BLaER1 treated with 17β-estradiol and CSF1 and Interleukin-3, amounts not matched to agents 10 nM and 100 nM (cell line): ENCODE measurements around the gene FNIP2.
"Not testable (repeated sequence)": the region's sequence is repeated elsewhere in the genome, so short reads cannot be mapped to it uniquely, and the experiment has no call there.

Experiments
- H3K27ac ChIP-seq, 11 experiments: shearing (Covaris generic); formaldehyde crosslinking; 2 replicates each; pipeline ENCODE4 v1.8.1; 2022
- H3K27me3 ChIP-seq, 11 experiments: shearing (Covaris generic); formaldehyde crosslinking; 2 replicates each; pipeline ENCODE4 v1.8.1; 2022
- H3K36me3 ChIP-seq, 11 experiments: shearing (Covaris generic); formaldehyde crosslinking; 2 replicates each; pipeline ENCODE4 v1.8.1; 2022
- H3K4me1 ChIP-seq, 10 experiments: shearing (Covaris generic); formaldehyde crosslinking; 2 replicates each; pipeline ENCODE4 v1.8.1; 2022
- H3K4me2 ChIP-seq, 11 experiments: shearing (Covaris generic); formaldehyde crosslinking; 2 replicates each; pipeline ENCODE4 v1.8.1; 2022
- H3K4me3 ChIP-seq, 10 experiments: shearing (Covaris generic); formaldehyde crosslinking; 2 replicates each; pipeline ENCODE4 v1.8.1; 2022
- H3K9ac ChIP-seq, 11 experiments: shearing (Covaris generic); formaldehyde crosslinking; 2 replicates each; pipeline ENCODE4 v1.8.1; 2022
- H3K9me3 ChIP-seq, 11 experiments: shearing (Covaris generic); formaldehyde crosslinking; replicated peaks in 1 of 11; 2 replicates each; pipeline ENCODE4 v1.8.1; 2022
- H4K20me1 ChIP-seq, 11 experiments: shearing (Covaris generic); formaldehyde crosslinking; 2 replicates each; pipeline ENCODE4 v1.8.1; 2022
- Cebpa-rat ChIP-seq, 11 experiments: shearing (Covaris generic); IDR thresholded peaks; 2 replicates each; pipeline ENCODE4 v1.8.1; 2022

FNIP2 gene

DNA sequence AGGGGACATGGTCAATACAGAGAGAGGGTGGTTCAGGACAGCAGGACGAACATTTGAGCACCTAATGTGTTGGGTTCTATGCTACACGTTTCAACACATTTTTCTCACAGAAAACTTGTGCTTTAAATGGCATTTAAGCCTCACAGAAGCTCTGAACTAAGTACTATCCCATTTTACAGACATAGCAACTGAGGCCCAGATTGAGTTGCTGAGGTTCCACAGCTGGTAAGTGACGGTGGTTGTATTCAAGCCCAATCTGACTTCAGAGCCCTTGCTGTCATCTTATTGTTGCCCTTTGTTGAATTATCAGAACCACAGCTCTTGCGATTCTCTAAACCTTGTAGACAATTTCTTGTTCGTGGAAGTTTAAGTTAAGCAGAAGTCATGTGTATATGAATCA lies 116.7 kb downstream of the FNIP2 start:
- no peak overlapping the region for H3K9ac ChIP-seq
- no peak overlapping the region for H3K4me2 ChIP-seq
- H3K27ac ChIP-seq, result no peak overlapping the region
- no peaks in the 10 kb centered on the region for H3K27me3 ChIP-seq
- peaks cover 8 to 17% (median 16%) of the 10 kb centered on the region in 11 experiments; a peak in 20 of 22 replicates for H3K9me3 ChIP-seq
- H3K4me3 ChIP-seq, result no peak overlapping the region
- H3K4me1 ChIP-seq, result peaks cover 0 to 6% (median 0%) of the 10 kb centered on the region in 10 experiments; a peak in 1 of 20 replicates
- peaks cover 0 to 73% (median 0%) of the 10 kb centered on the region in 11 experiments; a peak in 3 of 22 replicates for H4K20me1 ChIP-seq
- no peak for TF ChIP-seq Cebpa-rat (IDR thresholded peaks at IDR 0.05)
- peaks cover 3 to 93% (median 21%) of the 10 kb centered on the region in 11 experiments; a peak in 17 of 22 replicates for H3K36me3 ChIP-seq

DNA sequence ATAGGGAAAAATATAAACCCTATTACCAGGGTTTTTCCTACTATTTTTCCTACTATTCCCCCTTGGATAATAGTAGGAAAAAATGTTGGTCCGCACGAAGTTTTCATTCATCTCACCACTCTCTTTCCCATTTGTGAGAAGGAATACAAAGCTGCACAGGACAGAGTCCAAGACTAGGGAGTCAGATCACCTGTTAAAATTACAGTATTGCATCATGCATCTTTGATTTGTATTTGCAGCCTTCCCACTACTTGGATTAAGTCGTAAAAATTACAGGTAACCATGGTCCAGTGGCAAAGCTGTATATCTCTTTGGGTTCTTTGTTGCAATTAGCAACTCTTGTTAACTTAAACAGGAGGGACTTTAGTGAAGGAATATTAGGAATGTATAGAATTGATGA lies 121.5 kb downstream of the FNIP2 start:
- TF ChIP-seq Cebpa-rat (IDR thresholded peaks at IDR 0.05), result 0 out of 22 replicates have a peak, but pooled peaks of 1 of the 11 experiments have one; percentile 22
- Histone ChIP-seq H3K4me3 (no peak overlapping the region), H3K9me3 (no peaks in the 10 kb centered on the region), H3K27ac (no peak overlapping the region), H3K4me1 (no peaks in the 10 kb centered on the region), H3K36me3 (peaks cover 12 to 99% (median 23%) of the 10 kb centered on the region in 11 experiments; a peak in 18 of 22 replicates), H3K4me2 (no peak overlapping the region), H4K20me1 (peaks cover 0 to 97% (median 0%) of the 10 kb centered on the region in 11 experiments; a peak in 3 of 22 replicates), H3K9ac (no peak overlapping the region), H3K27me3 (no peaks in the 10 kb centered on the region)

DNA sequence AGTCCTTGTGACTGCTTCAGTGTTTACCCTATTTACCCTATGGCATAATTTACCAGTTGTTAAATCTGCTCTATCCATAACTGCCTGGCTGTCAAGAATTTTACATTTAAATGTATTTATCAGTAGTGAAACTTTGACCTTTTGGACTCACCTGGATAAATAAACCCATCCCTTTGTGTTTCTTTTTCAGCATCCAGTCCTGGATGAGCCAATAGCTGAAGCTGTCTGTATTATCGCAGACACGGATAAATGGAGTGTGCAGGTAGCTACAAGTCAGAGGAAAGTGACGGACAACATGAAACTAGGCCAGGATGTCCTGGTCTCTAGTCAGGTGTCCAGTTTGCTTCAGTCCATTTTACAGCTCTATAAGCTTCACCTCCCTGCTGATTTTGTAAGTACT lies 122.4 kb downstream of the FNIP2 start:
- peaks cover 0 to 97% (median 0%) of the 10 kb centered on the region in 11 experiments; a peak in 3 of 22 replicates for H4K20me1 ChIP-seq
- TF ChIP-seq Cebpa-rat (IDR thresholded peaks at IDR 0.05), result no peak
- no peaks in the 10 kb centered on the region for H3K9me3 ChIP-seq

DNA sequence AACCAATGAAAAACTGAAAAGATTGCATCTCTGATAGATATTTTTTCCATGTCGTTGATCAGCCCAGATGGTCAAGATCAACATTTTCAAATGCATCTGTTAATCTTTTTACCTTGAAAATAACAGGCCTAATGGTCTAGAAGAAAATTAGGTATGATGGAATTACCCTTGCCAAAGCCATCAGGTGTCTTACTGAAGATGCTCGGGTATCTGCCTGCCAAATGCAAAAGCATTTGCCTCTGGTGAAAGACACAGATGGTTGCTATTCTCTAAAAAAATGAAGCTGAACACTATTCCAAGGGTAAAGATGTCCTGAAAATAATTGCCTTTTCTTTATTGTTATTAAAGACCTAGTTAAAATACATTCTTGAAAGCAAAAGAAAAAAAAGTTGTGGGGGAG lies 126.0 kb downstream of the FNIP2 start:
- Histone ChIP-seq H3K36me3 (peaks cover 12 to 97% (median 24%) of the 10 kb centered on the region in 11 experiments; a peak in 17 of 22 replicates), H3K4me1 (peaks cover 0 to 10% (median 0%) of the 10 kb centered on the region in 10 experiments; a peak in 3 of 20 replicates), H3K9ac (no peak overlapping the region), H3K4me2 (no peak overlapping the region), H3K27ac (no peak overlapping the region), H3K27me3 (no peaks in the 10 kb centered on the region), H3K4me3 (no peak overlapping the region), H3K9me3 (peaks cover 0 to 10% (median 7%) of the 10 kb centered on the region in 11 experiments; a peak in 7 of 22 replicates), H4K20me1 (peaks cover 0 to 85% (median 0%) of the 10 kb centered on the region in 11 experiments; a peak in 3 of 22 replicates)
- no peak for TF ChIP-seq Cebpa-rat (IDR thresholded peaks at IDR 0.05)

More for the DNA sequence above, 122.4 kb downstream of the FNIP2 start:
- H3K4me3 ChIP-seq, result no peak overlapping the region
- H3K4me2 ChIP-seq, result no peak overlapping the region
- H3K9ac ChIP-seq, result no peak overlapping the region
- no peaks in the 10 kb centered on the region for H3K27me3 ChIP-seq
- H3K27ac ChIP-seq, result no peak overlapping the region
- peaks cover 0 to 7% (median 0%) of the 10 kb centered on the region in 10 experiments; a peak in 3 of 20 replicates for H3K4me1 ChIP-seq
- peaks cover 17 to 99% (median 26%) of the 10 kb centered on the region in 11 experiments; a peak in 18 of 22 replicates for H3K36me3 ChIP-seq

DNA sequence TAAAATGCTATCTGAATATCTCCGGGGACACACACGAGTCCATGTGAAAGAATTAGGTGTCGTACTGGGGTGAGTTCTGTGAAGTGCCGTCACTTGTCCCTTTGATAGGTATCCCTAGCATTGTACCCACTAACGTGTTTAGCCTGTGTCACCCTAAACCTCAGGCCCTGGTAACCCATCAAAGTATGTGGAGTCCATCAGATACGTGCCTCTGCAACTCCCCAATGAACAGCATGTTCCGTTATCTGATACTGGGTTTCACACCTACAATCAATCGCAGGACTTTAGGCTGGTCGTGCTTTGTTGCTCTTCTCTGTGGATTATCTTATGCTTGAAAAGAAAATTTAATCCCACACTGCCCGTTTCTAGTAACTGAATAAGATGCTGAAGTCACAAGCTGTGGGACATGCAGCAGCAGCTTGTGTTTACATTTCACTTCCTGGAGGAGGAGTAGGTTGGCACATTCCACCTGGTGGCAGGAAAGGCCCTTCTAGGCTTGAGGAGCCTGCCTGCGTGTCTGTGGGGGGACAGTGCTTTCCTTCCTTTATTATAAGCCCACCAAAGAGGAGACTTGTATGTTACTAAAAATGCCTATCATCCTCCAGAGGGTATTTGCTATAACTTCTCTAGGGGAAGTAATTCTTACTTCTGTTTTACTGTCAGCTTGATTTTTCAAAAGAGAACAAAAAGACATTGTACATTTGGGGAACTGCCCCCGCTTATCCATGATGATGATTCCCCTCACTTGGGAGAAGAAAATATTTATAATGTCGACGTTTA lies 127.2 kb downstream of the FNIP2 start:
- Histone ChIP-seq H3K27me3 (no peaks in the 10 kb centered on the region), H4K20me1 (peaks cover 0 to 86% (median 0%) of the 10 kb centered on the region in 11 experiments; a peak in 3 of 22 replicates), H3K36me3 (peaks cover 12 to 97% (median 28%) of the 10 kb centered on the region in 11 experiments; a peak in 17 of 22 replicates), H3K4me3 (no peak overlapping the region), H3K9ac (no peak overlapping the region; a peak in 1 of 22 replicates), H3K27ac (no peak overlapping the region), H3K4me1 (peaks cover 0 to 10% (median 0%) of the 10 kb centered on the region in 10 experiments; a peak in 3 of 20 replicates), H3K4me2 (peak overlapping the region in 1 of 11 experiments; percentile 41; a peak in 2 of 22 replicates), H3K9me3 (peaks cover 0 to 16% (median 11%) of the 10 kb centered on the region in 11 experiments; a peak in 11 of 22 replicates)
- no peak for TF ChIP-seq Cebpa-rat (IDR thresholded peaks at IDR 0.05)

DNA sequence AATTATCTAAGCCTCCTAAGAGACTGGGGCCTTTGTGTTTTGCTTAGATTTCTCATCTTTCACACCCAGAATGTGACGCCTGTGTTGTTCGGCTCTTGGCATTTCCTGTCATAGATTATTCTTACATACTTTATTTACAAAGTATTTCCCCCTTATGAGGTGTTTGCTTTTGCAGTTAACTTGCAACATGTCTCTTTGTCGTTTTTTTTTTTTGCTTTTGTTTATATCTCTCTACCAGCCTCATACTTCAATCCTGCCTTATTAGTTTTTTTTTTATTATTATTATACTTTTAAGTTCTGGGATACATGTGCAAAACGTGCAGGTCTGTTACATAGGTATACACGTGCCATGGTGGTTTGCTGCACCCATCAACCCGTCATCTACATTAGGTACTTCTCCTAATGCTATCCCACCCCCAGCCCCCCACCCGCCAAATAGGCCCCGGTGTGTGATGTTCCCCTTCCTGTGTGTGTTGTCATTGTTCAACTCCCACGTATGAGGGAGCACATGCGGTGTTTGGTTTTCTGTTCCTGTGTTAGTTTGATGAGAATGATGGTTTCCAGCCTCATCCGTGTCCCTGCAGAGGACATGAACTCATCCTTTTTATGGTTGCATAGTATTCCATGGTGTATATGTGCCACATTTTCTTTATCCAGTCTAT lies 127.9 kb downstream of the FNIP2 start:
- not testable (repeated sequence) for H3K4me2 ChIP-seq, H3K9ac ChIP-seq, H3K4me1 ChIP-seq, H3K27me3 ChIP-seq, H3K27ac ChIP-seq, H3K4me3 ChIP-seq
- peaks cover 12 to 97% (median 25%) of the 10 kb centered on the region in 11 experiments; a peak in 17 of 22 replicates for H3K36me3 ChIP-seq
- peaks cover 0 to 88% (median 0%) of the 10 kb centered on the region in 11 experiments; a peak in 3 of 22 replicates for H4K20me1 ChIP-seq
- peaks cover 0 to 21% (median 11%) of the 10 kb centered on the region in 11 experiments; a peak in 12 of 22 replicates for H3K9me3 ChIP-seq

DNA sequence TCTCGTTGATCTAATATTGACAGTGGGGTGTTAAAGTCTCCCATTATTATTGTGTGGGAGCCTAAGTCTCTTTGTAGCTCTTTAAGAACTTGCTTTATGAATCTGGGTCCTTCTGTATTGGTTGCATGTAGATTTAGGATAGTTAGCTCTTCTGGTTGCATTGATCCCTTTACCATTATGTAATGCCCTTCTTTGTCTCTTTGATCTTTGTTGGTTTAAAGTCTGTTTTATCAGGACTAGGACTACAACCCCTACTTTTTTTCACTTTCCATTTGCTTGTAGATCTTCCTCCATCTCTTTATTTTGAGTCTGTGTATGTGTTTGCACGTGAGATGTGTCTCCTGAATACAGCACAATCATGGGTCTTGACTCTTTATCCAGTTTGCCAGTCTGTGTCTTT lies 131.6 kb downstream of the FNIP2 start:
- Histone ChIP-seq H3K4me1 (peaks cover 10 to 34% (median 14%) of the 10 kb centered on the region in 10 experiments), H4K20me1 (peaks cover 0 to 87% (median 0%) of the 10 kb centered on the region in 11 experiments; a peak in 4 of 22 replicates), H3K9me3 (peaks cover 7 to 34% (median 25%) of the 10 kb centered on the region in 11 experiments; a peak in 16 of 22 replicates), H3K36me3 (peaks cover 14 to 98% (median 38%) of the 10 kb centered on the region in 11 experiments)
- H3K4me3 ChIP-seq, H3K9ac ChIP-seq, H3K27me3 ChIP-seq, H3K27ac ChIP-seq, H3K4me2 ChIP-seq: not testable (repeated sequence)

DNA sequence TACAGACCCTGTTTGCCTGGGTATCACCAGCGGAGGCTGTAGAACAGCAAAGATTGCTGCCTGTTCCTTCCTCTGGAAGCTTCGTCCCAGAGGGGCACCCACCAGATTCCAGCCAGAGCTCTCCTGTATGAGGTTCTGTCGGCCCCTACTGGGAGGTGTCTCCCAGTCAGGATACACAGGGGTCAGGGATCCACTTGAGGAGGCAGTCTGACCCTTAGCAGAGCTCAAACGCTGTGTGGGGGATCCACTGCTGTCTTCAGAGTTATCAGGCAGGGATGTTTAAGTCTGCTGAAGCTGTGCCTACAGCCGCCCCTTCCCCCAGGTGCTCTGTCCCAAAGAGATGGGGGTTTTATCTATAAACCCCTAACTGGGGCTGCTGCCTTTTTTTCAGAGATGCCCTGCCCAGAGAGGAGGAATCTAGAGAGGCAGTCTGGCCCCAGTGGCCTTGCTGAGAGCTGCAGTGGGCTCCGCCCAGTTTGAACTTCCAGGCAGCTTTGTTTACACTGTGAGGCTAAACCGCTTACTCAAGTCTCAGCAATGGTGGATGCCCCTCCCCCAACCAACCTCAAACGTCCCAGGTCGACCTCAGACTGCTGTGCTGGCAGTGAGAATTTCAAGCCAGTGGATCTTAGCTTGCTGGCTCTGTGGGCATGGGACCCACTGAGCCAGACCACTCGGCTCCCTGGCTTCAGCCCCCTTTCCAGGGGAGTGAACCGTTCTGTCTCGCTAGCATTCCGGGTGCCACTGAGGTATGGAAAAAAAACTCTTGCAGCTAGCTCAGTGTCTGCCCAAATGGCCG lies 133.7 kb downstream of the FNIP2 start:
- Histone ChIP-seq H3K4me1 (peaks cover 10 to 32% (median 19%) of the 10 kb centered on the region in 10 experiments), H4K20me1 (peaks cover 0 to 92% (median 0%) of the 10 kb centered on the region in 11 experiments; a peak in 4 of 22 replicates), H3K36me3 (peaks cover 14 to 99% (median 27%) of the 10 kb centered on the region in 11 experiments), H3K9me3 (peaks cover 4 to 32% (median 25%) of the 10 kb centered on the region in 11 experiments; a peak in 16 of 22 replicates)
- H3K27me3 ChIP-seq, H3K27ac ChIP-seq, H3K4me3 ChIP-seq, H3K9ac ChIP-seq, H3K4me2 ChIP-seq: not testable (repeated sequence)
